Breast epithelium (tissue), 3 donors: ENCODE measurements around the gene LASP1NB.

ENCODE experiments used
- CTCF ChIP-seq, 3 donors: fragments of 450-650 bp; IDR thresholded peaks; one replicate each; pipeline ENCODE4 v1.5.1; 2016 to 2017; ENCODE audit warnings: antibody characterized with exemption in 3 of 3, mild to moderate bottlenecking in 3 of 3, moderate library complexity in 3 of 3
- POLR2A ChIP-seq: fragments of 450-650 bp; IDR thresholded peaks from one replicate; pipeline ENCODE4 v1.6.1; 2016; ENCODE audit warnings: antibody characterized with exemption, mild to moderate bottlenecking, moderate library complexity
- POLR2AphosphoS5 ChIP-seq, 3 donors: sonication (generic); formaldehyde crosslinking; IDR thresholded peaks; one replicate each; pipeline ENCODE4 v1.6.1; 2017; ENCODE audit warnings: antibody characterized with exemption in 3 of 3

GRCh38 chr17:38961413-38961812 is 36.0 kb downstream of the LASP1NB start:
- no peak for TF ChIP-seq POLR2A
- no peak for TF ChIP-seq POLR2AphosphoS5 (IDR thresholded peaks at IDR 0.05)
- TF ChIP-seq CTCF (IDR thresholded peaks at IDR 0.05), result no peak
